Measurements from ENCODE around the gene CDH4. TPM values are rescaled to one million over a fixed set of nuclear protein-coding genes. Genes with fewer than 3 reads are reported as not detected.

CDH4 gene
- polyA plus RNA-seq, 2 donors: 0.02 to 0.05 TPM

GRCh38 chr20:61777773-61778494, 525.9 kb downstream of the CDH4 start:
- no peaks in the 10 kb centered on the region for H3K4me1 ChIP-seq (ENCODE audit: control insufficient read depth in 2 of 2, insufficient read depth in 2 of 2, low read length in 1 of 2)
- H3K27ac ChIP-seq (ENCODE audit: low read depth in 2 of 2, low read length in 1 of 2): no peak overlapping the region
- no peaks in the 10 kb centered on the region for H3K27me3 ChIP-seq (ENCODE audit: control insufficient read depth in 1 of 2, insufficient read depth in 2 of 2, low read length in 2 of 2)
- no peaks in the 10 kb centered on the region for H3K36me3 ChIP-seq (ENCODE audit: control insufficient read depth in 2 of 2, insufficient read depth in 2 of 2, low read length in 1 of 2)
- H3K9me3 ChIP-seq (ENCODE audit: control insufficient read depth in 2 of 2, insufficient read depth in 1 of 2, low read depth in 1 of 2, low read length in 1 of 2): no peaks in the 10 kb centered on the region
- no peak overlapping the region for H3K4me3 ChIP-seq (ENCODE audit: low read depth in 1 of 2, low read length in 2 of 2)
- 78 to 82% methylated on average over 24 of the region's 24 CpGs for WGBS, 2 donors

DNA sequence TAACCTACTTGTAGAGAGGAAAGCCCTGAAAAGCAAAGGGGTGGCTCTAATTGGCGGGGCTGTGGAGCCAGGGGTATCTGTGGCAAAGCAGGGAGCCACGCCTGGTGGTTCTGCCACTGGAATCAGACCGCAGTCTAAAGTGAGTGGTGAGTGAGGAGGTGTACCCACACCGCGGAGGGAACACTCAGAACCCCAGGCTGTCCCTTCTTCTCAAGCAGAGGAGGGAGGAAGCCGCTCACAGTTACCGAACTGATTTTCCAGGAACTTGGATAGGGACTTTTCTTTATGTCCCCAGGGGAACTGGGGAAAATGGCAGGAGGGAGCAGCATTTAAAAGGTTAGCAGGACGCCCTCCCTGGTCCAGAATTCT, 526.4 kb downstream of the CDH4 start:
- Histone ChIP-seq H3K27ac (ENCODE audit: low read depth in 2 of 2, low read length in 1 of 2) (no peak overlapping the region), H3K4me3 (ENCODE audit: low read depth in 1 of 2, low read length in 2 of 2) (no peak overlapping the region), H3K27me3 (ENCODE audit: control insufficient read depth in 1 of 2, insufficient read depth in 2 of 2, low read length in 2 of 2) (no peaks in the 10 kb centered on the region), H3K36me3 (ENCODE audit: control insufficient read depth in 2 of 2, insufficient read depth in 2 of 2, low read length in 1 of 2) (no peaks in the 10 kb centered on the region), H3K9me3 (ENCODE audit: control insufficient read depth in 2 of 2, insufficient read depth in 1 of 2, low read depth in 1 of 2, low read length in 1 of 2) (no peaks in the 10 kb centered on the region), H3K4me1 (ENCODE audit: control insufficient read depth in 2 of 2, insufficient read depth in 2 of 2, low read length in 1 of 2) (no peaks in the 10 kb centered on the region)
- WGBS, 2 donors: 82 to 84% methylated on average over 8 of the region's 8 CpGs

- no peak overlapping the region for H3K27ac ChIP-seq (ENCODE audit: low read depth in 2 of 2, low read length in 1 of 2)
- H3K4me1 ChIP-seq (ENCODE audit: control insufficient read depth in 2 of 2, insufficient read depth in 2 of 2, low read length in 1 of 2): no peaks in the 10 kb centered on the region
- 87 to 88% methylated on average over 27 of the region's 27 CpGs for WGBS, 2 donors
- H3K27me3 ChIP-seq (ENCODE audit: control insufficient read depth in 1 of 2, insufficient read depth in 2 of 2, low read length in 2 of 2): no peaks in the 10 kb centered on the region
- no peaks in the 10 kb centered on the region for H3K9me3 ChIP-seq (ENCODE audit: control insufficient read depth in 2 of 2, insufficient read depth in 1 of 2, low read depth in 1 of 2, low read length in 1 of 2)
- no peak overlapping the region for H3K4me3 ChIP-seq (ENCODE audit: low read depth in 1 of 2, low read length in 2 of 2)
- H3K36me3 ChIP-seq (ENCODE audit: control insufficient read depth in 2 of 2, insufficient read depth in 2 of 2, low read length in 1 of 2): no peaks in the 10 kb centered on the region
Observed at GRCh38 chr20:61779176-61779965, 527.3 kb downstream of the CDH4 start.

DNA sequence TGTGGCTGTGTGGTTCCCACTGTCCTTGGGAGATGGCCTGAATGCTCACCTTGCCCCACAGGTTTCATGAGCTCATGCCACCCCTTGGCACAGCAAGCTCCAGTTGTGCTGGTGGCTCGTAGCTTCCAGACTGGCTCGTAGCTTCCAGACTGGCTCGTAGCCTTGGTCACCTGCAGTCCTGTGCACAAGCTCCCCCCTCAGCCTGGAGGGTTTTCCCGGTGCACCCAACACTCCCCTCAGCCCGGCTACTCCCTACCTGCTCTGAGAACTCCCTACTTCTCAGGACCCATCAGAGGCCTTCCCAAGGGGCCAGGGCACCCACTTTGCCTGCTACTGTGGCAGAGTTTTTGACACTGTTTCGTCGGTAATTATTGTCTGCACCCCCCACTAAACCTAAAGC, 528.0 kb downstream of the CDH4 start:
- no peaks in the 10 kb centered on the region for H3K9me3 ChIP-seq (ENCODE audit: control insufficient read depth in 2 of 2, insufficient read depth in 1 of 2, low read depth in 1 of 2, low read length in 1 of 2)
- no peak overlapping the region for H3K4me3 ChIP-seq (ENCODE audit: low read depth in 1 of 2, low read length in 2 of 2)
- no peaks in the 10 kb centered on the region for H3K36me3 ChIP-seq (ENCODE audit: control insufficient read depth in 2 of 2, insufficient read depth in 2 of 2, low read length in 1 of 2)
- H3K27ac ChIP-seq (ENCODE audit: low read depth in 2 of 2, low read length in 1 of 2): no peak overlapping the region
- H3K27me3 ChIP-seq (ENCODE audit: control insufficient read depth in 1 of 2, insufficient read depth in 2 of 2, low read length in 2 of 2): no peaks in the 10 kb centered on the region
- 84 to 88% methylated on average over 7 of the region's 7 CpGs for WGBS, 2 donors
- no peaks in the 10 kb centered on the region for H3K4me1 ChIP-seq (ENCODE audit: control insufficient read depth in 2 of 2, insufficient read depth in 2 of 2, low read length in 1 of 2)

DNA sequence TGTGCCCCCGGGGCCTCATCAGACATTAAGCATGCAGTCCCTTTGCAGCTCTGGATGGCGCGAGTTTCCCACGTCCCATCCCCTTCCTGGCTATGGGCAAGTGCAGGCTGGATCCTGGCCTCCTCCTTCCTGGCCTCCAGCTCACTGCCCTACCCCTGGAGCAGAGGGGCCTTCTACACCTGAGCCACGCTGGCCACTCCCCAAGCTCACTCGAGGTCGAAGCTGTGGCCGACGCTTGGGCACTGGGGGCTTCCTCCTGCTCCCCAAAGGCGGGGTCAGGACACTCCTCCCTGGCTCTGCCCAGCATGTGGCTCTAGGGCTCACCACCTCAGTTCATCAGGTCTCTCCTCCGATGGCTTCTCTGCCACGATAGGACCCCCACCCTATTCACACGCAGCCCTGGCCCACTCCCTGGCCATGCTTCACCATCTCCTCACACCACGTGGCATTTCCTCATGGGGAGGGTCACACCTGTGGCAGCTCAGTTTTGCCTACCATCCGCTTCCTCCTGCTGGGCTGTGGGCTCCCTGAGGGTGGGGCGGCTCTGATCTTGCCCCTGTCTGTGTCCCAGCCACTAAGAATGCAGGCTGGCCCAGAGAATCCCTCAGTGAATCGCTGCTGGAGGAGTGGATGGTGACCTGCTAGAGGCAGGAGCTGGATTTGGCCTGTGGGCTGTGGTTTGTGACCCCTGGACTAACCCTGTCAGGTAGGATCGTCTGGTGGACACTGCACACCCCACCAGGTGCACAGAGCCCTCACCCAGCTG, 532.9 kb downstream of the CDH4 start:
- peaks cover 0 to 3% of the 10 kb centered on the region in 2 donors for H3K27me3 ChIP-seq (ENCODE audit: control insufficient read depth in 1 of 2, insufficient read depth in 2 of 2, low read length in 2 of 2)
- WGBS, 2 donors: 84% methylated on average over 18 of the region's 18 CpGs
- H3K27ac ChIP-seq (ENCODE audit: low read depth in 2 of 2, low read length in 1 of 2): no peak overlapping the region
- no peaks in the 10 kb centered on the region for H3K36me3 ChIP-seq (ENCODE audit: control insufficient read depth in 2 of 2, insufficient read depth in 2 of 2, low read length in 1 of 2)
- no peak overlapping the region for H3K4me3 ChIP-seq (ENCODE audit: low read depth in 1 of 2, low read length in 2 of 2)
- no peaks in the 10 kb centered on the region for H3K9me3 ChIP-seq (ENCODE audit: control insufficient read depth in 2 of 2, insufficient read depth in 1 of 2, low read depth in 1 of 2, low read length in 1 of 2)
- peaks cover 0 to 3% of the 10 kb centered on the region in 2 donors for H3K4me1 ChIP-seq (ENCODE audit: control insufficient read depth in 2 of 2, insufficient read depth in 2 of 2, low read length in 1 of 2)

DNA sequence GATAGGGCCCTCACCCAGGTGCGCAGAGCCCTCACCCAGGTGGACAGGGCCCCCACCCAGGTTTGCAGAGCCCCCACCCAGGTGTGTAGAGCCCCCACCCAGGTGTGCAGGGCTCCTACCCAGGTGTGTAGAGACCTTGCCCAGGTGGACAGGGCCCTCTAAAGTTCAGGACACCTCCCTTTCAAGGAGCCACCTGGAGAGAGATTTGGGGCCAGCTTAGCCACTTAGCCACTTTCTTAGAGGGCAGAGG, 533.4 kb downstream of the CDH4 start:
- H3K36me3 ChIP-seq (ENCODE audit: control insufficient read depth in 2 of 2, insufficient read depth in 2 of 2, low read length in 1 of 2): no peaks in the 10 kb centered on the region
- H3K4me3 ChIP-seq (ENCODE audit: low read depth in 1 of 2, low read length in 2 of 2): no peak overlapping the region
- peaks cover 0 to 3% of the 10 kb centered on the region in 2 donors for H3K4me1 ChIP-seq (ENCODE audit: control insufficient read depth in 2 of 2, insufficient read depth in 2 of 2, low read length in 1 of 2)
- H3K27ac ChIP-seq (ENCODE audit: low read depth in 2 of 2, low read length in 1 of 2): no peak overlapping the region
- peaks cover 0 to 3% of the 10 kb centered on the region in 2 donors for H3K27me3 ChIP-seq (ENCODE audit: control insufficient read depth in 1 of 2, insufficient read depth in 2 of 2, low read length in 2 of 2)
- WGBS, 2 donors: 90 to 98% methylated on average over 1 of the region's 1 CpG
- H3K9me3 ChIP-seq (ENCODE audit: control insufficient read depth in 2 of 2, insufficient read depth in 1 of 2, low read depth in 1 of 2, low read length in 1 of 2): no peaks in the 10 kb centered on the region

- peaks cover 0 to 3% of the 10 kb centered on the region in 2 donors for H3K27me3 ChIP-seq (ENCODE audit: control insufficient read depth in 1 of 2, insufficient read depth in 2 of 2, low read length in 2 of 2)
- no peak overlapping the region for H3K27ac ChIP-seq (ENCODE audit: low read depth in 2 of 2, low read length in 1 of 2)
- no peaks in the 10 kb centered on the region for H3K36me3 ChIP-seq (ENCODE audit: control insufficient read depth in 2 of 2, insufficient read depth in 2 of 2, low read length in 1 of 2)
- 74% methylated on average over 14 of the region's 14 CpGs for WGBS, 2 donors
- no peaks in the 10 kb centered on the region for H3K9me3 ChIP-seq (ENCODE audit: control insufficient read depth in 2 of 2, insufficient read depth in 1 of 2, low read depth in 1 of 2, low read length in 1 of 2)
- H3K4me3 ChIP-seq (ENCODE audit: low read depth in 1 of 2, low read length in 2 of 2): no peak overlapping the region
- peaks cover 0 to 3% of the 10 kb centered on the region in 2 donors for H3K4me1 ChIP-seq (ENCODE audit: control insufficient read depth in 2 of 2, insufficient read depth in 2 of 2, low read length in 1 of 2)
Observed at GRCh38 chr20:61786230-61786629, 534.2 kb downstream of the CDH4 start.

GRCh38 chr20:61788343-61788742, 536.3 kb downstream of the CDH4 start:
- WGBS, 2 donors: 58 to 67% methylated on average over 5 of the region's 5 CpGs
- no peaks in the 10 kb centered on the region for H3K9me3 ChIP-seq (ENCODE audit: control insufficient read depth in 2 of 2, insufficient read depth in 1 of 2, low read depth in 1 of 2, low read length in 1 of 2)
- H3K36me3 ChIP-seq (ENCODE audit: control insufficient read depth in 2 of 2, insufficient read depth in 2 of 2, low read length in 1 of 2): no peaks in the 10 kb centered on the region
- no peak overlapping the region for H3K4me3 ChIP-seq (ENCODE audit: low read depth in 1 of 2, low read length in 2 of 2)
- peaks cover 0 to 3% of the 10 kb centered on the region in 2 donors for H3K4me1 ChIP-seq (ENCODE audit: control insufficient read depth in 2 of 2, insufficient read depth in 2 of 2, low read length in 1 of 2)
- H3K27me3 ChIP-seq (ENCODE audit: control insufficient read depth in 1 of 2, insufficient read depth in 2 of 2, low read length in 2 of 2): peaks cover 0 to 3% of the 10 kb centered on the region in 2 donors
- no peak overlapping the region for H3K27ac ChIP-seq (ENCODE audit: low read depth in 2 of 2, low read length in 1 of 2)

DNA sequence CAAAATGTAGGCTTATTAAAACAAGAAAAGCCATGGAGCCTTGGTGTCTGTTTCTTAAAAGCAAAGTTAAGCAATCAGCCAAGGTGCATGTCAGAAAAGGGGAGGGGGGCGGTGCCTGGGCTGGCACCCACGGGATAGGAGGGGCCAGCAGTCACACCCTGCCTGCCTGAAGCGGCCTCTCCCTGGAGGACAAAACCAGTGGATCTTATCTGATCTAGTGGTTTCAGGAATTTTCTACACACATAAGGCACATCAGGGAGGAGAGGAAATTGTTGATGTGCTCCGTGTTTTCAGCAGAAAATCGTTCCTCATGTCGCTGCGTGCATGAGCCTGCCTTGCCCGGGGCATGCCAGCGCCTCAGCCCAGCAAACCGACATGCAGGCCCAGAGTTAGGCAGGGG, 537.3 kb downstream of the CDH4 start:
- Histone ChIP-seq H3K36me3 (ENCODE audit: control insufficient read depth in 2 of 2, insufficient read depth in 2 of 2, low read length in 1 of 2) (no peaks in the 10 kb centered on the region), H3K9me3 (ENCODE audit: control insufficient read depth in 2 of 2, insufficient read depth in 1 of 2, low read depth in 1 of 2, low read length in 1 of 2) (no peaks in the 10 kb centered on the region), H3K4me3 (ENCODE audit: low read depth in 1 of 2, low read length in 2 of 2) (no peak overlapping the region), H3K4me1 (ENCODE audit: control insufficient read depth in 2 of 2, insufficient read depth in 2 of 2, low read length in 1 of 2) (peaks cover 0 to 3% of the 10 kb centered on the region in 2 donors), H3K27ac (ENCODE audit: low read depth in 2 of 2, low read length in 1 of 2) (no peak overlapping the region), H3K27me3 (ENCODE audit: control insufficient read depth in 1 of 2, insufficient read depth in 2 of 2, low read length in 2 of 2) (peaks cover 0 to 3% of the 10 kb centered on the region in 2 donors)
- 47 to 62% methylated on average over 10 of the region's 10 CpGs for WGBS, 2 donors
